ENCODE results near the gene RTCA.

GRCh38 chr1:100302739-100303138, 36.7 kb downstream of the RTCA start:
- TF ChIP-seq POLR2A (IDR thresholded peaks at IDR 0.05; ENCODE audit: borderline replicate concordance, extremely low read depth, insufficient read depth, insufficient read length) (no peak), CTCF (IDR thresholded peaks at IDR 0.05 in 2 of 3, conservative IDR thresholded peaks at IDR 0.05 in 1 of 3; ENCODE audit: borderline replicate concordance in 1 of 3, insufficient read depth in 1 of 3, low read depth in 2 of 3, low read length in 2 of 3) (no peak), MAX (IDR thresholded peaks at IDR 0.05) (no peak), EZH2 (IDR thresholded peaks at IDR 0.05) (no peak), RAD21 (IDR thresholded peaks at IDR 0.05; ENCODE audit: low read depth) (no peak), ZFX (IDR thresholded peaks at IDR 0.05) (no peak), CBX3 (IDR thresholded peaks at IDR 0.05; ENCODE audit: low read depth) (no peak), EZH2phosphoT487 (IDR thresholded peaks at IDR 0.05; ENCODE audit: borderline replicate concordance) (no peak), ATF3 (IDR thresholded peaks at IDR 0.05) (no peak), SP1 (IDR thresholded peaks at IDR 0.05; ENCODE audit: low read depth) (no peak), POLR2AphosphoS5 (IDR thresholded peaks at IDR 0.05; ENCODE audit: low read depth, low read length) (no peak)
